ENCODE data around the gene SIT1. TPM values are rescaled to one million over a fixed set of nuclear protein-coding genes. Genes with fewer than 3 reads are reported as not detected.

SIT1 gene
- polyA plus RNA-seq, 3 donors: 0.27 to 0.36 TPM; not detected in 1

GRCh38 chr9:35669331-35670145 is 18.8 kb upstream of the SIT1 start:
- Histone ChIP-seq H3K4me1 (ENCODE audit: control insufficient read depth in 1 of 2, insufficient read depth in 2 of 2, low read length in 2 of 2) (peaks cover 10 to 13% of the 10 kb centered on the region in 2 donors), H3K27ac (ENCODE audit: low read depth in 1 of 2, low read length in 2 of 2) (no peak overlapping the region), H3K27me3 (ENCODE audit: control insufficient read depth in 2 of 2, insufficient read depth in 2 of 2, low read length in 2 of 2) (peaks cover 4 to 6% of the 10 kb centered on the region in 2 donors), H3K9me3 (replicated peaks in 1 of 2; ENCODE audit: control insufficient read depth in 1 of 2, insufficient read depth in 1 of 2, low read length in 2 of 2) (no peaks in the 10 kb centered on the region), H4K20me1 (ENCODE audit: insufficient read depth, low read length) (no peaks in the 10 kb centered on the region), H2AFZ (ENCODE audit: insufficient read depth, low read depth, low read length, poor library complexity, severe bottlenecking) (no peak overlapping the region), H3K79me2 (ENCODE audit: insufficient read depth, low read length) (peaks cover 6% of the 10 kb centered on the region), H3K4me3 (replicated peaks in 1 of 3; ENCODE audit: low read depth in 2 of 3, low read length in 3 of 3) (no peak overlapping the region), H3K4me2 (replicated peaks; ENCODE audit: extremely low read depth, low read length, poor library complexity, severe bottlenecking) (no peak overlapping the region), H3K9ac (ENCODE audit: insufficient read depth, low read length, poor library complexity, severe bottlenecking) (no peak overlapping the region), H3K36me3 (replicated peaks in 1 of 2; ENCODE audit: control insufficient read depth in 1 of 2, insufficient read depth in 2 of 2, low read length in 2 of 2) (no peaks in the 10 kb centered on the region)
- TF ChIP-seq CTCF (IDR thresholded peaks at IDR 0.05): no peak
- no peak for DNase-seq
- Mint-ChIP-seq H3K27me3 (ENCODE audit: low read depth in 3 of 3) (peaks cover 9 to 13% (median 12%) of the 10 kb centered on the region in 3 donors), H3K9me3 (peaks cover 0 to 4% (median 1%) of the 10 kb centered on the region in 7 donors), H3K27ac (no peak overlapping the region), H3K4me1 (peaks cover 8% of the 10 kb centered on the region), H3K4me3 (no peak overlapping the region), H3K36me3 (peaks cover 0 to under 1% of the 10 kb centered on the region in 2 donors)
- intact Hi-C loops (cut with micrococcal nuclease): no loop called here
- WGBS (ENCODE audit: insufficient coverage): 57% methylated on average over 2 of the region's 6 CpGs

DNA sequence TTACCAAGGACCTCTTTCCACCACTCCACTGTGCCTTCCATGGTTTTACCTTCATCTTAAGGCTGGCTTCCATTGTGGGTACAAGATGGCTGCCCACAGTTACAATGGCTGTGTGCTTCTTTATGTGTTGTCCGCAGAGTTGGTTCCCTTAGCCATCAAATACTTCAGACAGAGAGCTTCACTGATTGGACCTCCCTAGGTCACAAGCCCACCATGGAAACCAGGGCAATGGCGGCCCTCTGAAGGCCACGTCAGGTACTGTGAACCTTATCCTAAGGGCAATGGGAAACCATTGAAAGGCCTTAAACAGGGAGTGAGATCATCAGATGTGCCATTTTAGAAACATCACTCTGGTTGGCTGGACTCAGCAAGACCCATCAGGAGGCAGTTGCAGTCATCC is 17.2 kb upstream of the SIT1 start:
- no peak overlapping the region for H3K27ac ChIP-seq (ENCODE audit: low read depth in 1 of 2, low read length in 2 of 2)
- no peak overlapping the region for H3K4me2 ChIP-seq (replicated peaks; ENCODE audit: extremely low read depth, low read length, poor library complexity, severe bottlenecking)
- no peak for DNase-seq
- no peaks in the 10 kb centered on the region for H3K27me3 ChIP-seq (ENCODE audit: control insufficient read depth in 2 of 2, insufficient read depth in 2 of 2, low read length in 2 of 2)
- H3K9ac ChIP-seq (ENCODE audit: insufficient read depth, low read length, poor library complexity, severe bottlenecking): no peak overlapping the region
- WGBS (ENCODE audit: insufficient coverage): 94% methylated on average over 2 of the region's 3 CpGs
- Mint-ChIP-seq H3K4me1 (peaks cover 24% of the 10 kb centered on the region), H3K27ac (no peak overlapping the region), H3K27me3 (ENCODE audit: low read depth in 3 of 3) (peaks cover 0 to 6% (median 3%) of the 10 kb centered on the region in 3 donors), H3K9me3 (peaks cover 0 to 3% (median 1%) of the 10 kb centered on the region in 7 donors), H3K36me3 (peaks cover 0 to 1% of the 10 kb centered on the region in 2 donors), H3K4me3 (no peak overlapping the region)
- H3K79me2 ChIP-seq (ENCODE audit: insufficient read depth, low read length): peaks cover 21% of the 10 kb centered on the region
- H3K9me3 ChIP-seq (replicated peaks in 1 of 2; ENCODE audit: control insufficient read depth in 1 of 2, insufficient read depth in 1 of 2, low read length in 2 of 2): no peaks in the 10 kb centered on the region
- no peak for TF ChIP-seq CTCF (IDR thresholded peaks at IDR 0.05)
- peaks cover 23 to 28% of the 10 kb centered on the region in 2 donors for H3K4me1 ChIP-seq (ENCODE audit: control insufficient read depth in 1 of 2, insufficient read depth in 2 of 2, low read length in 2 of 2)
- no peak overlapping the region for H3K4me3 ChIP-seq (replicated peaks in 1 of 3; ENCODE audit: low read depth in 2 of 3, low read length in 3 of 3)
- intact Hi-C loops (cut with micrococcal nuclease): no loop called here
- H3K36me3 ChIP-seq (replicated peaks in 1 of 2; ENCODE audit: control insufficient read depth in 1 of 2, insufficient read depth in 2 of 2, low read length in 2 of 2): no peaks in the 10 kb centered on the region
- H2AFZ ChIP-seq (ENCODE audit: insufficient read depth, low read depth, low read length, poor library complexity, severe bottlenecking): no peak overlapping the region
- no peaks in the 10 kb centered on the region for H4K20me1 ChIP-seq (ENCODE audit: insufficient read depth, low read length)
